GM19324 (cell line): ENCODE measurements around the gene AMN.
"Not testable (repeated sequence)": the region's sequence is repeated elsewhere in the genome, so short reads cannot be mapped to it uniquely, and the experiment has no call there.

ENCODE experiments used
- ATAC-seq: cut with Tn5 transposase; IDR thresholded peaks from one replicate; pipeline ENCODE4 v1.9.1; 2021; ENCODE audit warnings: mild to moderate bottlenecking, moderate library complexity; ENCODE audit not compliant: unreplicated experiment, low FRiP score

AMN gene

DNA sequence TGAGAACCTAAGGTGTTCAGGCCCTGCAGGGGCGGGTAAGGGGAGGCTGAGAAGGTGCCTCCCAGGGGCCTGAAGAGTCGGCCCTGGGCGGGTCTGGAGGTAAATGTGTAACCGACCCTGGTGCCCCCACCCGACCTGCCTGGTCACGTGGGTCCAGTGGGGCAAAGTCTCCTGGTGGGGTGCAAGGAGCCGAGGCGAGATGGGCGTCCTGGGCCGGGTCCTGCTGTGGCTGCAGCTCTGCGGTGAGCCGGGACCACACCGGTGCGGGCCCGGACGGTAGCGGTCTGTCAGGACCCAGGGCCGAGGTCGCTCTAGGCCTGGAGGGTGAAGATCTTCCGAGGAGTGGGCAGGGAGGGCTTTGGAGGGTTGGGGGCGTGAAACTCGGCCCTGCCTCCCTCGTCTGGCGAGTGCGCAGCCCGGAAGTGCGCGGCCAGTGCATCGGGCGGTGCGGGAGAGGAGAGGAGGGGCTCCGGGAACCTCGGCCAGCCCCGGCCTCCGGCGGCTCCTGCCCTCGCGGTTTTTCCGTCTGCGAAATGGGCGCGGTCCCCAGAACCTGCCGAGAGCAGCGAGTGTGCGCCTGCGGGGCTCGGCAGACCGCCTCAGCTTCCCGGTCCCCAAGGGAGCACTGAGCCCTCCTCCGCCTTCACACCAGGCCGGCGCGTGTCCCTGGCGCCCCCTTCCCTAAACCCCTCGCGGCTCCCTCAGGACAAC is at the start of gene AMN:
Gene AMN, plus strand, starts transcription at position 174 of the 711 bp plus-strand sequence. Its CDS starts 26 bp downstream, at position 200.
- ATAC-seq = no peak

DNA sequence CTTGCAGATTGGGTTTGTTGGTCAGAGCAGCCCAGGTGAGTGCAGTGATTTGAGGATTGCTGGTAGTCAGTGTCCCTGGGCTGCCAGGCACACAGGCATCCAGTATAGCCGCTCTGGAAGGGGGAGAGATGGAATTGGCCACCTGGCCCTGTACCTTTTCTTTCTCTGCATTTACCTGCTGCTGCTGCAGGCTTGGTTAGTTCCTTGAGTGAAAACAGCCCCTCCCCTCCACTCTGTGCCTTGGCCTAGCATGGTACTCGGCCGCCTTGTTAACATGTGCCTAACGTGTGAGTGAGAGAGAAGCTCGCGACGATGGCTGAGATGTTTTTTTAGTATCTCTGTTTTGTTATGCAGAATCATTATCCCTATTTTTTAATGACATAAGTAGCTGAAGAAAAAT is 49.3 kb upstream of the AMN start:
- no peak for ATAC-seq

DNA sequence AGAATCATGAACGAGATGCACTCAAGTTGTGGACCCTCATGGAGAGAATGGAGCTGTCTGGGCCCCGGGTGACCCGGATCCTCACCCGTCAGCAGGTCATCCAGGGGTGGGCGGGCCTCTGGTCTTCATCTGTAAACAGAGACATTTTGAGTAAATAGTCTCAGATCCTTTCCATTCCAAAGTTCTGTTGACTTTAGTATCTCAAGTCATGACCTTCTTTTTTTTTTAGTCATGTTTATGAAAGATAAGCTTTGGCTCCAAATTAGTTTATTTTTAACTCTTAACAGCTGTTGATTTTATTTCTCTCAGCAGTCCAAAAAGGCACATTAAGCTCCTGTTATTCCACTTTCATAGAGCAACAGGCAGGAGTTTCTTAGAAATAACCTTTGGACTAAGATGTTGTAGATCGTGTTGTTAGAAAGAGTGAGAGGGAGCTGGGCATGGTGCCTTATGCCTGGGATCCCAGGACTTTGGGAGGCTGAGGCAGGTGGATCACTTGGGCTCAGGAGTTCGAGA is 48.9 kb upstream of the AMN start:
- no peak for ATAC-seq

DNA sequence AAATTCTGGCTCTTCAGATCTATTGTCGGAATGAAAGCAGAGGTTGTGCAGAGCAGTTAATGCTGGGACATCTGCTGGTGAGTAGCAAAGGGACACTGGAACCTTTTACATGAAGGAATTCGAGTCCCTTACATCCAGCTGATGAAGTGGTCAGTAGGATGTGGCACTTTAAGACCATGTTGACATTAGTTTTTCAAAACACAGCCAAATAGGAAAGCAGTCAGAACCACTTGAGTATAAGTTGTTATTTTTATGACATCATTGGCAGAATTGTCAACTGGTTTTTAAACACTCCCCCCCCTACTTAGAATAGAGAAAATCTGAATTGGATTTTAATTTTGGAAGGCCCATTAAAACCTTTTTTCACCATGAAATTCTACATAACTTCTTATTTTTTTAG is 46.8 kb upstream of the AMN start:
- ATAC-seq = no peak

DNA sequence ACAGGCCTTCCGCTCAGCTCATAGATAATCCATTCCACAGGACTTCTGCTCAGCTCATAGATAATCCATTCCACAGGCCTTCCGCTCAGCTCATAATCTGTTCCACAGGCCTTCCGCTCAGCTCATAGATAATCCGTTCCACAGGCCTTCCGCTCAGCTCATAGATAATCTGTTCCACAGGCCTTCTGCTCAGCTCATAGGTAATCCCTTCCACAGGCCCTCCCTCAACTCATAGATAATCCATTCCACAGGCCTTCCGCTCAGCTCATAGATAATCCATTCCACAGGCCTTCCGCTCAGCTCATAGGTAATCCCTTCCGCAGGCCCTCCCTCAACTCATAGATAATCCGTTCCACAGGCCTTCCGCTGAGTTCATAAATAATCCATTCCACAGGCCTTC is 45.0 kb upstream of the AMN start:
- not testable (repeated sequence) for ATAC-seq

DNA sequence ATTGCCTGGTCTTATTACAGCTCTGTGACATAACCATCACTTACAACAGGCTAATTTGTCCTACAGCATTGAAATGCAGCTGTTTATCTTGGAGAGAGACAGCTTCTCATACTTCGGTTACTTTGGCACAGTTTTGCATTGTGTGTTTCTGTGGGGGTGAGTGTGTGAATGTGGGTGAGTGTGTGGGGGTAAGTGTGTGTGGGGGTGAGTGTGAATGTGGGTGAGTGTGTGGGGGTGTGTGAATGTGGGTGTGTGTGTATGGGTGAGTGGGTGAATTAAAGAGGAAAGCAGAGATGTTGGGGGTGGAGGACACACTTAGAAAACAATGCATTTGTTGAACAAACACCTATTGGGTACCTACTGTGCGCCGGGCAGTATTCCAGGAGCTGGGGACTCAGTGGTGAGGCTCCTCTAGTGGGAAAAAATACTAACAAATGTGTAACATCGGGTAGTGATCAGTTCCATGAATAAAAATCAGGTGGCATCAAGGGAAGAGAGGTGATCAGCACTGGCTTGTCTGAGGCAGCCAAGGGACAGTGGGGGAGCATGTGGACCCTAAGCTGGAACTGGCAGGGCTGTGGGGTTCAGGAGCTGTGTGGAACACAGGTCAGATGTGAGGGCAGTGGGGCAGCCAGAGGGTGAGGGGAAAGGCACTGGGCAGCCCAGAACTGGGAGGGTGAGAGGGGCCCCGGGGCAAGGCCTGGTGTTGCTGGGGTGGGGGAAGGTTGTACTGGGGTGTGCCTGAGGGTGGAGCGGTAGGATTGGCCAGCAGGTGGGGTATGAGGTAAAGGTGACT is 44.1 kb upstream of the AMN start:
- no peak for ATAC-seq

DNA sequence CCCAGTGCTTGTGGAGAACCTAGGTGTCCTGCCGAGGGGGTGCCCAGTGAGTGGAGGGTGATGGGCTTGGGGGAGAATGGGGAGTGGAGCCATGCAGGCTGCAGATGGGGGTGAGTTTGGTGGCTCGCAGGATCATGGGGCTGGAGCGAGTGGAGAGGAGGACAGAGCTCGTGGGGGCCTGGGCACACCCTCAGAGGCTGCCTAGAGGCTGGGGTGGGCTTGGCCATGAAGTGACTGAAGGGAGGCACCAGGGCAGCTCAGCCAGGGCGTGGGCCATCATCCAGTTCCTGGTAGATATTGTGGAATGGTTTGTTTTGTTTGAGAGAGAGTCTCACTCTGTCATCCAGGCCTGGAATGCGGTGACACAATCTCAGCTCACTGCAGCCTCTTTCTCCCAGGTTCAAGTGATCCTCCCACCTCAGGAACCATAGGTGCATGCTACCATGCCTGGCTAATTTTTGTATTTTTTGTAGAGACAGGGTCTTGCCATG is 43.4 kb upstream of the AMN start:
- no peak for ATAC-seq

DNA sequence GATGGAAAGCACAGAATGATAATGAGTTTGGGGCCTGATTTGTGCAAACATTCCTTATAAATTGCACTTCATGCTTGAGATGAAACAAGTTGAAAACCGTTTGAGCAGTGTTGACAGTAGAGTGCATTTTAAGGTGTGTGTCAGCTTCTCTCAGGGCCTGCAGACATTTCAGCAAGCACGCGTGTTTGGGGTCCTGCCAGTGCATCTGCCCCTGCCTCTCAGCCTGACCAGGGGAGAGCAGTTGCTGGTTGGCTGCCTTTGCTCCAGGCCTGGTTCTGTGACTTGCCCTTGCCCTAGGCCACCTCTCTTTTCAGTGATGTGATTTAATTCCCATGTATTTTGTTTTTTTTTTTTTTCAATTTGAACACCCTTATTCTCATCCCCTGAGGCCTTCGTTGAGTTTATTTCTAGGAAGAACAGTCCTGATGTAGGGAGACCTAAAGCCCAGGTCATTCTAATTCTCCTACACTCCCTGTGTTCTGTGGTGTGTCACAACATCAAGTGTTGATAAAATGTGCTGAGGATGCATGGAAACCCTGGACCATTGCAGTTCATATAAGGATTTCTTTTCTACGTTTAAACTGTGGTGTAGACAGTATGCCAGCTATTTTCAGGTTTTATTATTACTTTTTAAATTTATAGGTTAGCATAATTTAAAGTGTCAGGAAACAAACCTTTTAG is 40.1 kb upstream of the AMN start:
- ATAC-seq = no peak

DNA sequence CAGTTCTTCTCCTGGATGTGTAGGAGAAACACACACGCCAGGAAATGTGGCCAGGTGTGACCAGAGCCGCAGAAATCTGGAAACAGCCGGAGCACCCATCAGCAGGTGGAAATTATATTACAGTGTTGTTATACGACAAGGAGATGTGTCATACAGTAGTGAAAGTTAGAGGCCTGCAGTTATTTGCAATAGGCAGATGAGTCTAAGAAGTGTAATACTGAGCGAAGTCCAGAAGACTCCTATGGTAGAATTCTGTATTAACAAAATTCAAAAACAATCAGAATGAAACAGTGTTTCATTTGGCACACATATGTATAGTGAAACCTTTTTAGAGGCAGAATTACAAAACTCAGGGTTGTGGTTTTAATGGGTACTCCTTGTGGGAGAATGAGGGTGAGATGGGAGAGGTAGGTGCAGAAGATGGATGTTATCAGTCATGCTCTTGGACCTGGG is 39.3 kb upstream of the AMN start:
- no peak for ATAC-seq

DNA sequence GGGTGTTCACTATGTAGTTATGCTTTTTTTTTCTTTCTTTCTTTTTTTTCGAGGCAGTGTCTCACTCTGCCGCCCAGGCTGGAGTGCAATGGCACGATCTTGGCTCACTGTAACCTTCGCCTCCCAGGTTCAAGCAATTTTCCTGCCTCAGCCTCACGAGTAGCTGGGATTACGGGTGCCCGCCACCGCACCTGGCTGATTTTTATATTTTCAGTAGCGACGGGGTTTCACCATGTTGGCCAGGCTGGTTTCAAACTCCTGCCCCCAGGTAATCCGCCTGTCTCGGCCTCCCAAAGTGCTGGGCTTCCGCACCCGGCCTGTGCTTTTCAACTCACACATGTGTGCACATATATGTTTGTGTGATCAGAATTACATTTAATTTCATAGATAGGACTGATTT is 38.9 kb upstream of the AMN start:
- ATAC-seq = no peak

DNA sequence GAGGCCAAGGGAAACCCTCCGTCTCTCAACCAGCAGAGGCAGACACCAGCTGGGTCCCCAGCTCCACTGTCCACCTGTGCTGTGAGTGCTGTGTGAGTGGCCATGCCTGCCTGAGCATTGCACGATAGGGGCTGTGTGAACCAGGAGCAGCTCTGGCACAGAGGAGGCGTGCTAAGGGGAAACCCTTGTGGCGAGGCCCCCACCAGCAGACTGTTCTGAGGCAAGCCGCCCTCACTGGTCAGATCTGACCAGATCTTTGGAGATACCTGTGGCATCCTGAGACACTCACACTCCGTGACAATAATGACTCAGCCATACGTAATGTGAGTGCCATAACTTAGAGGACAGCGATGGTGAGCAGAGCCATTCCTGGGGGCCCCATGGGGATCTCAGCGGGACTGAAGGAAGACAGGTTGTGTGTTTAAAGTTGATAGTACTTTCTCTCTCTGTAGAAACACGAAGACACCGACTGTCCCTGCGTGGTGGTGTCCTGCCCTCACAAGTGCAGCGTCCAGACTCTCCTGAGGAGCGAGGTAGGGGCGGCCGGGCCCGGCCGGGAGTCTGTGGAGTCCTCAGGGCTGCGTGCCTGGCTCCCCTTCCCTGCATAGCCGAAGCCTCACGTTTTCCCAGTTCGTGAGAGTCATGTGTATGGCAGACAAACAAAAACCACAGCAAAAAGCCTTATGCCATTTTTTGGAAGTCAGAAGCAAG is 36.6 kb upstream of the AMN start:
- no peak for ATAC-seq

DNA sequence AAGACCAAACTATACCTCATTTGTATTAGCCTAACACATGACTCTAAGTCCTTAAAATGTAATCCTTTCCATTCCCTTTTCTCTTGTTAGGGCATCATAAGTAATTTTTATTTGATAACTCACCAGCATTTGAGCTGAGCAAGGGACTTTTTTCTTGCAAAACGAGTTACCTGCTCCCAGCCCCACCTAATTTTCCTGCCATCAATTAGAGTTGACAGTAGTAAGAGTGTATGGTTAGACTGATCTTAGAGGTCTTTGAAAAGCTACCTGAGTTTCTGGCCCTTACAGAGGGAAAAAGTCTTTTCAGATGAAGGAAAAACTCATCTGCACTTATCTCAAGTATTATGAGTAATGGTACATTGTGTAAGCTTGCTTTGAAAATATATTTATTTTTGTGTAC is 33.7 kb upstream of the AMN start:
- ATAC-seq = no peak

DNA sequence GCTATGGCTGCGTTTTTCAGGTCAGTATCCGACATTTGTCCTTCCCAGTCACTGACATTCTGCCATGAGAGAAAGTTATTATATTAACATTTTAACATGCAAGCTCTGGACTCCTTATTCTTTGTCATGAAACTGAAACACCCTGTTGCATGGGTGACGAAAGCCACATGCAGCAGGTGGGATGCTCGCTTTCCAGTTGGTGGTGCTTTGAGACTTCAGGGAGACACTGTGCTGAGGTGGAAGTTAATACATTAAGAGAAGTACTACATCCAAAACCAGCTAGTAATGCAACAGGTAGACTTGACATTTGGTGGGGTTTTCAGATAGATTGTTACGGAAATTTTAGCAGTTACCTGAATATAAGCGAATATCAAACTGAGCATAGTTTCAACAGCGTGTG is 32.8 kb upstream of the AMN start:
- no peak for ATAC-seq

DNA sequence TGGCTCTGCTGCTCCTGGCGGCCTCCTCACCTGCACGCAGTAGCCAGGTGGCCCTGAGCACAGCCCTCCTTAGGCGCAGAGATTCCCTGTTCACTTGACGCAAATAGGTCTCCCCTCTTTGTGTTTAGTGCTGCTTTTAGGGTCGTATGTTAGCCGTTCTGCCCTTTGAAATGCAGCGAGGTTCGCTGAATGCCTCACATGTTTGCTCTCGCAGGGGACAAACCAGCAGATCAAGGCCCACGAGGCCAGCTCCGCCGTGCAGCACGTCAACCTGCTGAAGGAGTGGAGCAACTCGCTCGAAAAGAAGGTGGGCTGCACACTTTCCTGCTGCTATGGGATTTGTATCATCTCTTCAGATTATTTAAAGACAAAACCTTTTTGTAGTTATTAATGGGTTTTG is 31.4 kb upstream of the AMN start:
- no peak for ATAC-seq

DNA sequence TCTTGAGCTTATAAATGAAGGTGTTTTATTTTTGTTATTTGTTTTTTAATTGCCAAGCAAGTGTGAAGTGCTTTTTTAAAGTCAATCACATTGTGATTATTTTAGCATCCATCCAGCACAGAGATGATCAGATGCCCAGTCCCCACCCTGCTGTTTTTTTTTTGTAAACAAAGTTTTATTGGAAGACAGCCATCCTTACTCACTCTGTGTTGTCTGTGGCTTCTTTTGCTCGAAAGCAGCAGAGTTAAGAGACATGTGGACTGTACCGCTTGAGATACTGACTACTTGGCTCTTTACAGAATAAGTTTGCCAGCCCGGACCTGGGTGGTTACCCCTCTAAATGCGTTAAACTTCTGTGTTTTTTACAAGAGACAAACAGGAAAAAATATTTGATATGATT is 30.9 kb upstream of the AMN start:
- ATAC-seq = no peak

DNA sequence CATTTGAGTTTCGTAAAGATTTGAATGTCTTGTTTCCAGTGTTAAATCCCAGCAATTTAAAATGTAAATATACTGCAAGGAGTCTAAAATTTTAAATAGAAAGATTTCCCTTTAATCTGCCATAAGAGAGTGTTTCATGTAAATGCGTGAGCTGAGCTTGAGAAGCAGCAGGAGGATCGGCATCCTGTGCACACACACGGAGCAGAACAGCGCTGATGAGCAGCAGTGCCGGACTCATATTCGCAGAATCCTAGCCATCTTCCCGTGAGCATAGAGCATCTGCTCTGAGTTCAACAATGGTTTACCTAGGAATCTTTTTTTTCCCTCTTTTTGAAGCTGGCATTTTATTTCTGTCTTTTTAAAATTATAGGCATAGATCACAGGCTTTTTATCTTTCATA is 29.8 kb upstream of the AMN start:
- no peak for ATAC-seq

DNA sequence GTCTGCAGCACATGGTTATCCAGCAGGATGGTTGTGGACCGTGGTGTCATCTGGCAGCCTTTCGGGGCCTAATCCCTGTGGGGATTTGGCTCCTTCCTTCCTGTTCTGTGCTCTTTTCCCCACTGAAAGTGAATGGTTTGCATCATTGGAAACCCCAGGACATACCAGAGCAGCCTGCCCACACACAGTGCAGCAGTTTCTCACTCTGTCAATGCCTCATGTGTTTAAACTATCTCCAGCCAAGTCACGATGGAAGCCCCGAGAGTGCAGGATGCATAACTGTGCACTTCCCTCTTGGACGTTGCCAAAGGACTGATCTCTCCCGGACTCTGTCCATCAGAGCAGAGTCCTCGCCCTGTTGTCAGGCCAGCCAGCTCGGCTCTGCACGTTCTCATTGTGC is 29.0 kb upstream of the AMN start:
- no peak for ATAC-seq

DNA sequence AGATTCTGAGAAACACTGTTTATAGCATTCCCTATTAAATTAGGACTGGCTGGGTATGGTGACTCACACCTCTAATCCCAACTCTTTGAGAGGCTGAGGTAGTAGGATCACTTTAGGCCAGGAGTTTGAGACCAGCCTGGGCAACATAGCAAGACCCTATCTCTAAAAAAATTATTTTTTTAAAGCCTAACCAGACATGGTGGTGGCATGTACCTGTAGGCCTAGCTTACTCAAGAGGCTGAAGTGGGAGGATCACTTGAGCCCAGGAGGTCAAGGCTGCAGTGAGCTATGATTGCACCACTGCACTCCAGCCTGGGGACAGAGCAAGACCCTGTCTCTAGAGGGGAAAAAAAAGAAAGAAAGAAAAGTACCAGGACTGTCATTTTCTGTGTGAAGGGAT is 25.7 kb upstream of the AMN start:
- ATAC-seq = not testable (repeated sequence)

DNA sequence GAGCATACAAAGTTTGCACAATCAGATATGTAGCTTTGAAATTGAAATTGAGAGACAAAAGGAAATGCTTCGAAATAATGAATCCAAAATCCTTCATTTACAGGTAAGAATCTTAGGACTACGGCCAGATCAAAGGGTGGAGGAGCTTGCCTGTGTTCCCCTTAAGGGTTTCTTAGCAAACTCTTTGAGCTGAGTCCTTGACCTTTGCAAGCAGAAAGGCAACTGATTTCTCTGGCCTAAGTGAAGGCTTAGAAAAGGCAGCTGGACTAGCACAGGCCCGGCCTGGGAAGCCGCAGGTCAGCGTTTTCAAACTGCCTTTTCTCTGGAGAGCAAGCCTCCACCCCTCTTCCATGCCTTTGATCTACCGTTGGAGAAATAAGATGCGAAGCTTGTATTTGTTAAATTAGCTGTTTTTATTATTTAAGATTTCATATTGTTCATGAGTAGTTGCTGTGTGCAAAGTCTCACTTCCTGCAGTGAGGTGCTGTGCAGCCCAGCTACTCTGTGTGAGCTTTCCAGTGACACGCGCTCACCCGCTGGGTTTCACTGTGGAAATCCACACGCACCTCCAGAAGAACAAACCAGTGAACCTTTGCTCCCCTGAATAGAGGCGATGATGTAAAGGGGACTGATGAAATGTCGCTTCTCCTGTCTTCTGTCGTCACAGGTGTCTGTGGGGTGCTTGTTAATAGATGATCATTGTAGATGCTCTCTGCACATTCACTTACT is 25.0 kb upstream of the AMN start:
- ATAC-seq = no peak

DNA sequence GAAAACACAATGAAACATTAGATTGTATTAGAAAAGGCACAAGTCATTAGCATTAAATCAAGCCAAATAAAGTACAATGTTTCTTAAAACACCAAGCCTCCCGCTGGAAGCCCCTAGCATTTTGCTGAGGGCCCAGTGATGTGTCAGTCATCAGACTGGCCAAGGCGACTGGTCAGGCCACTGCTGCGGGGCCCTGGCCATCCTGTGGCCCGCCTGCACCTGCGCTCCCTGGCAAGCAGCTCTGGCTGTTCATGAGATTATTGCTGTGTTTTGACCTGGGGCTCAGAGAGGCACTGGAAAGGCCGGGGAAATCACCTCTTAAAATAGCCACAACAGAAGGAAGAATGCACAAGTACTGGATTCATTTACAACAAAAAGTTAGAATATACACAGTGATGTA is 24.2 kb upstream of the AMN start:
- ATAC-seq = no peak
